OCI-LY1 (cell line): ENCODE results near the gene RAPGEF4.

Experiments
- H2AFZ ChIP-seq: fragments of 200-600 bp; sonication (generic), shearing (Covaris generic); 2 replicates; pipeline ENCODE4 v1.6.0; 2014; ENCODE audit warnings: antibody characterized with exemption, mild to moderate bottlenecking, low read length
- H3F3A ChIP-seq: fragments of 200-600 bp; sonication (generic), shearing (Covaris generic); 2 replicates; pipeline ENCODE4 v1.6.0; 2014; ENCODE audit warnings: mild to moderate bottlenecking, antibody characterized with exemption, low read length, moderate library complexity; ENCODE audit not compliant: insufficient read depth
- H3K27ac ChIP-seq: fragments of 200-600 bp; sonication (generic); 2 replicates; pipeline ENCODE4 v1.5.1; 2014; ENCODE audit warnings: low read length, mixed run types, mild to moderate bottlenecking, low read depth; ENCODE audit not compliant: poor library complexity, severe bottlenecking
- H3K27me3 ChIP-seq: fragments of 200-600 bp; sonication (generic); 2 replicates; pipeline ENCODE4 v1.6.0; 2014; ENCODE audit warnings: antibody characterized with exemption, mild to moderate bottlenecking, low read length, moderate library complexity; ENCODE audit not compliant: insufficient read depth
- H3K36me3 ChIP-seq: fragments of 200-600 bp; sonication (generic); 2 replicates; pipeline ENCODE4 v1.6.1; 2014; ENCODE audit warnings: mild to moderate bottlenecking, antibody characterized with exemption, low read length, moderate library complexity, mixed read lengths; ENCODE audit not compliant: insufficient read depth
- H3K4me1 ChIP-seq: fragments of 200-600 bp; sonication (generic); 2 replicates; pipeline ENCODE4 v1.5.1; 2014; ENCODE audit warnings: mild to moderate bottlenecking, low read length, moderate library complexity; ENCODE audit not compliant: insufficient read depth, severe bottlenecking
- H3K4me2 ChIP-seq: fragments of 200-600 bp; sonication (generic), shearing (Covaris generic); 2 replicates; pipeline ENCODE4 v1.6.1; 2014; ENCODE audit warnings: low read length
- H3K4me3 ChIP-seq: fragments of 200-600 bp; sonication (generic); 2 replicates; pipeline ENCODE4 v1.5.1; 2014; ENCODE audit warnings: low read length, low read depth, mild to moderate bottlenecking, mixed read lengths; ENCODE audit not compliant: poor library complexity, severe bottlenecking
- H3K79me2 ChIP-seq: fragments of 200-600 bp; shearing (Covaris generic); 2 replicates; pipeline ENCODE4 v1.6.1; 2016; ENCODE audit warnings: mixed run types, low read length, mixed read lengths; ENCODE audit not compliant: insufficient read depth
- H3K9ac ChIP-seq: fragments of 200-600 bp; sonication (generic), shearing (Covaris generic); 2 replicates; pipeline ENCODE4 v1.6.1; 2014; ENCODE audit warnings: mild to moderate bottlenecking, low read length, mixed read lengths
- H3K9me2 ChIP-seq: fragments of 200-600 bp; sonication (generic), shearing (Covaris generic); 2 replicates; pipeline ENCODE4 v1.6.1; 2014; ENCODE audit warnings: low read depth, mild to moderate bottlenecking, low read length, mixed read lengths
- H3K9me3 ChIP-seq: fragments of 200-600 bp; shearing (Covaris generic); 2 replicates; pipeline ENCODE4 v1.6.1; 2014; ENCODE audit warnings: low read length, mixed read lengths
- H4K20me1 ChIP-seq: fragments of 200-600 bp; sonication (generic), shearing (Covaris generic); 2 replicates; pipeline ENCODE4 v1.6.0; 2016; ENCODE audit warnings: mild to moderate bottlenecking, low read length; ENCODE audit not compliant: insufficient read depth
- CTCF ChIP-seq: fragments of 200-600 bp; sonication (generic), shearing (Covaris generic); IDR thresholded peaks from 2 replicates; pipeline ENCODE4 v1.5.1; 2017; ENCODE audit warnings: mild to moderate bottlenecking, antibody characterized with exemption, low read length, moderate library complexity, mixed read lengths
- EZH2 ChIP-seq: fragments of 200-600 bp; sonication (generic), shearing (Covaris generic); IDR thresholded peaks from 2 replicates; pipeline ENCODE4 v1.8.0; 2017; ENCODE audit warnings: borderline replicate concordance, mixed run types, mild to moderate bottlenecking, antibody characterized with exemption, low read length, moderate library complexity, mixed read lengths

Gene RAPGEF4

GRCh38 chr2:173008786-173009185 lies 273.1 kb downstream of the RAPGEF4 start:
- Histone ChIP-seq H3K4me2 (no peak overlapping the region), H3K4me1 (no peaks in the 10 kb centered on the region)
- TF ChIP-seq CTCF = no peak
- TF ChIP-seq EZH2 = no peak

GRCh38 chr2:173010233-173010632 lies 274.6 kb downstream of the RAPGEF4 start:
- no peak overlapping the region for H3K4me3 ChIP-seq
- H3K4me2 ChIP-seq = no peak overlapping the region
- no peaks in the 10 kb centered on the region for H3K9me2 ChIP-seq
- no peaks in the 10 kb centered on the region for H3K36me3 ChIP-seq
- no peak overlapping the region for H2AFZ ChIP-seq
- no peaks in the 10 kb centered on the region for H3F3A ChIP-seq
- H3K27me3 ChIP-seq = no peaks in the 10 kb centered on the region
- no peaks in the 10 kb centered on the region for H4K20me1 ChIP-seq
- no peaks in the 10 kb centered on the region for H3K4me1 ChIP-seq
- TF ChIP-seq CTCF (no peak), EZH2 (no peak)
- no peaks in the 10 kb centered on the region for H3K79me2 ChIP-seq
- H3K27ac ChIP-seq = no peak overlapping the region
- no peak overlapping the region for H3K9ac ChIP-seq
- H3K9me3 ChIP-seq = no peaks in the 10 kb centered on the region

More at GRCh38 chr2:173008786-173009185, 273.1 kb downstream of the RAPGEF4 start:
- Histone ChIP-seq H3K4me3 (no peak overlapping the region), H3K36me3 (no peaks in the 10 kb centered on the region), H3F3A (no peaks in the 10 kb centered on the region), H3K27ac (no peak overlapping the region), H3K9me2 (no peaks in the 10 kb centered on the region), H2AFZ (no peak overlapping the region), H3K9me3 (no peaks in the 10 kb centered on the region), H4K20me1 (no peaks in the 10 kb centered on the region), H3K27me3 (no peaks in the 10 kb centered on the region), H3K79me2 (no peaks in the 10 kb centered on the region), H3K9ac (no peak overlapping the region)

GRCh38 chr2:173016451-173016850 lies 280.8 kb downstream of the RAPGEF4 start:
- no peaks in the 10 kb centered on the region for H3K79me2 ChIP-seq
- H3K4me1 ChIP-seq = no peaks in the 10 kb centered on the region
- H2AFZ ChIP-seq = no peak overlapping the region
- no peaks in the 10 kb centered on the region for H3K27me3 ChIP-seq
- no peaks in the 10 kb centered on the region for H4K20me1 ChIP-seq
- no peaks in the 10 kb centered on the region for H3K36me3 ChIP-seq
- no peak overlapping the region for H3K9ac ChIP-seq
- no peak overlapping the region for H3K4me2 ChIP-seq
- H3K27ac ChIP-seq = no peak overlapping the region
- H3K9me3 ChIP-seq = no peaks in the 10 kb centered on the region
- TF ChIP-seq EZH2 = no peak
- no peak for TF ChIP-seq CTCF
- H3F3A ChIP-seq = no peaks in the 10 kb centered on the region
- H3K9me2 ChIP-seq = no peaks in the 10 kb centered on the region
- no peak overlapping the region for H3K4me3 ChIP-seq
